Fibroblast of pulmonary artery (primary cell): ENCODE results near the gene TAMALIN.

Experiments used
- DNase-seq: peaks from one replicate; pipeline ENCODE4 v3.0.0-alpha.2; 2010; ENCODE audit warnings: low read depth
- H3K4me3 ChIP-seq: replicated peaks from 2 replicates; pipeline ENCODE4 v1.5.1; 2011; ENCODE audit warnings: low read depth, mild to moderate bottlenecking, control low read depth, low read length, moderate library complexity
- CTCF ChIP-seq: IDR thresholded peaks from 2 replicates; pipeline ENCODE4 v1.5.1; 2011; ENCODE audit warnings: mild to moderate bottlenecking, control low read depth, low read length, inconsistent platforms; ENCODE audit errors: missing control alignments

Gene TAMALIN

GRCh38 chr12:52055731-52056711, 49.3 kb downstream of the TAMALIN start:
- no peak for TF ChIP-seq CTCF
- H3K4me3 ChIP-seq: no peak overlapping the region
- peak; percentile 58 for DNase-seq

- H3K4me3 ChIP-seq: no peak overlapping the region
- TF ChIP-seq CTCF: no peak
- DNase-seq: peak; percentile 65
Observed at GRCh38 chr12:52056801-52057637, 50.3 kb downstream of the TAMALIN start.

- peak; percentile 47 for DNase-seq
- TF ChIP-seq CTCF: no peak
- H3K4me3 ChIP-seq: no peak overlapping the region
Observed at GRCh38 chr12:52057638-52058576, 51.2 kb downstream of the TAMALIN start.

- TF ChIP-seq CTCF: no peak
- peak; percentile 58 for DNase-seq
- no peak overlapping the region for H3K4me3 ChIP-seq
Observed at GRCh38 chr12:52058631-52059361, 52.0 kb downstream of the TAMALIN start.

- DNase-seq: peak; percentile 77
- H3K4me3 ChIP-seq: no peak overlapping the region
- TF ChIP-seq CTCF: no peak
Observed at GRCh38 chr12:52059582-52060497, 53.1 kb downstream of the TAMALIN start.
